KMS-11 (cell line): ENCODE measurements around the gene MRTFB.
"Not testable (repeated sequence)": the region's sequence is repeated elsewhere in the genome, so short reads cannot be mapped to it uniquely, and the experiment has no call there.

Experiments used
- H2AFZ ChIP-seq: fragments of 200-600 bp; sonication (generic); 2 replicates; pipeline ENCODE4 v1.6.1; 2016; ENCODE audit warnings: antibody characterized with exemption, mixed run types, low read depth
- H3K27ac ChIP-seq: fragments of 200-600 bp; sonication (generic); 2 replicates; pipeline ENCODE4 v1.6.1; 2016; ENCODE audit warnings: mild to moderate bottlenecking, mixed run types
- H3K27me3 ChIP-seq: fragments of 200-600 bp; sonication (generic); 2 replicates; pipeline ENCODE4 v1.6.1; 2017; ENCODE audit warnings: mild to moderate bottlenecking, low read depth, mixed run types, moderate library complexity; ENCODE audit not compliant: insufficient read depth
- H3K36me3 ChIP-seq: fragments of 200-600 bp; sonication (generic); 2 replicates; pipeline ENCODE4 v1.6.1; 2017; ENCODE audit warnings: mild to moderate bottlenecking, mixed run types; ENCODE audit not compliant: insufficient read depth
- H3K4me1 ChIP-seq: fragments of 200-600 bp; sonication (generic); 2 replicates; pipeline ENCODE4 v1.6.1; 2016; ENCODE audit warnings: mild to moderate bottlenecking, low read depth, mixed run types; ENCODE audit not compliant: poor library complexity, severe bottlenecking
- H3K4me2 ChIP-seq: fragments of 200-600 bp; sonication (generic); 2 replicates; pipeline ENCODE4 v1.7.0; 2016; ENCODE audit warnings: mild to moderate bottlenecking, mixed run types
- H3K4me3 ChIP-seq: fragments of 200-600 bp; sonication (generic); IDR thresholded peaks from 2 replicates; pipeline ENCODE4 v1.6.1; 2017; ENCODE audit warnings: low read depth, low read length, mixed read lengths; ENCODE audit not compliant: insufficient read depth
- H3K79me2 ChIP-seq: fragments of 200-600 bp; sonication (generic); 2 replicates; pipeline ENCODE4 v1.6.1; 2016; ENCODE audit warnings: low read depth, mixed run types; ENCODE audit not compliant: insufficient read depth
- H3K9ac ChIP-seq: fragments of 200-600 bp; sonication (generic); 2 replicates; pipeline ENCODE4 v1.6.1; 2016; ENCODE audit warnings: mild to moderate bottlenecking, mixed run types
- H4K20me1 ChIP-seq: fragments of 200-600 bp; sonication (generic); 2 replicates; pipeline ENCODE4 v1.6.1; 2016; ENCODE audit warnings: mild to moderate bottlenecking, mixed run types; ENCODE audit not compliant: insufficient read depth
- CTCF ChIP-seq: fragments of 200-600 bp; sonication (generic); conservative IDR thresholded peaks from 2 replicates; pipeline ENCODE4 v1.6.1; 2017; ENCODE audit warnings: low read depth, mild to moderate bottlenecking, antibody characterized with exemption, low read length, moderate library complexity, mixed read lengths

MRTFB gene, protein sequence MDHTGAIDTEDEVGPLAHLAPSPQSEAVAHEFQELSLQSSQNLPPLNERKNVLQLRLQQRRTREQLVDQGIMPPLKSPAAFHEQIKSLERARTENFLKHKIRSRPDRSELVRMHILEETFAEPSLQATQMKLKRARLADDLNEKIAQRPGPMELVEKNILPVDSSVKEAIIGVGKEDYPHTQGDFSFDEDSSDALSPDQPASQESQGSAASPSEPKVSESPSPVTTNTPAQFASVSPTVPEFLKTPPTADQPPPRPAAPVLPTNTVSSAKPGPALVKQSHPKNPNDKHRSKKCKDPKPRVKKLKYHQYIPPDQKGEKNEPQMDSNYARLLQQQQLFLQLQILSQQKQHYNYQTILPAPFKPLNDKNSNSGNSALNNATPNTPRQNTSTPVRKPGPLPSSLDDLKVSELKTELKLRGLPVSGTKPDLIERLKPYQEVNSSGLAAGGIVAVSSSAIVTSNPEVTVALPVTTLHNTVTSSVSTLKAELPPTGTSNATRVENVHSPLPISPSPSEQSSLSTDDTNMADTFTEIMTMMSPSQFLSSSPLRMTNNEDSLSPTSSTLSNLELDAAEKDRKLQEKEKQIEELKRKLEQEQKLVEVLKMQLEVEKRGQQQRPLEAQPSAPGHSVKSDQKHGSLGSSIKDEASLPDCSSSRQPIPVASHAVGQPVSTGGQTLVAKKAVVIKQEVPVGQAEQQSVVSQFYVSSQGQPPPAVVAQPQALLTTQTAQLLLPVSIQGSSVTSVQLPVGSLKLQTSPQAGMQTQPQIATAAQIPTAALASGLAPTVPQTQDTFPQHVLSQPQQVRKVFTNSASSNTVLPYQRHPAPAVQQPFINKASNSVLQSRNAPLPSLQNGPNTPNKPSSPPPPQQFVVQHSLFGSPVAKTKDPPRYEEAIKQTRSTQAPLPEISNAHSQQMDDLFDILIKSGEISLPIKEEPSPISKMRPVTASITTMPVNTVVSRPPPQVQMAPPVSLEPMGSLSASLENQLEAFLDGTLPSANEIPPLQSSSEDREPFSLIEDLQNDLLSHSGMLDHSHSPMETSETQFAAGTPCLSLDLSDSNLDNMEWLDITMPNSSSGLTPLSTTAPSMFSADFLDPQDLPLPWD

DNA sequence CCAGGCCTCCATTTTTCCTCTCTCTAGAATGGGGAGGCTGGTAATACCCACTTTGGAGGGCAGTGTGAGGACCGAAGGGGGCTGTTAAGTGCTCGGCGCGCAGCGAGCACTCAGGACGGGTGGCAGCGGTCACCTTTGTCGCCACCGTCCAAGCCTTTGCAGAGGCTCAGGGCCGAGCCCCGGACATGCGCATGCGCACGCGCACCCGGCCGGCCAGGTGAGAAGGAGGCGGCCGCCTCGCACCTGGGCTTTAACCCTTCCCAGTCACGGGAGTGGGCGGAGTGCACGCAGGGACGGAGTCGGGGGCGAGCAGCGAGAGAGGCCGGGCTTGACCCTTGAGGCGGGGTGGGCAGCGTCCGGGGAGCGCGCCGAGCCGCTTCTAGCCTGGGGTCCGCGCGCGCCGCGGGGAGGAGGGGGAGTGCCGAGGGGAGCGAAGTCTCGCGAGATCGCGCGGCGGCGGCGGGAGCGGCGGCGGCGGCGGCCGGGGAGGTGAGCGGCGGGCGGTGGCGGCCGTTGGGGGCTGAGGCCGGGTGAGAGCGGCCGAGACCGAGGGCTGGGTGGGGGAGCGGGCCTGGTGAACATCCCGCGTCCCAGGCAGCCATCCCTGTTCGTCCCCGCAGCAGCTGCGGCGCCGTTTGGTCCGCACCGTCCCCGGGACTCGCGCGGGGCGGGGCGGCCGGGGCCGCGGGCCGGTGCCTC, at the start of gene MRTFB:
Gene MRTFB, plus strand, starts transcription at position 443 of the 699 bp plus-strand sequence. CDS start 69,288 bp downstream, outside the sequence.
- Histone ChIP-seq H3K4me3 (peak within 1 kb of the TSS; percentile 34), H3K27me3 (no peaks in the 10 kb centered on the region), H3K27ac (peak within 1 kb of the TSS; percentile 9; the same call in 1 of the 2 replicates), H3K36me3 (no peaks in the 10 kb centered on the region), H2AFZ (peak within 1 kb of the TSS; percentile 97), H3K9ac (peak within 1 kb of the TSS; percentile 81), H4K20me1 (no peaks in the 10 kb centered on the region), H3K4me1 (peaks cover 15% of the 10 kb centered on the region), H3K4me2 (peak within 1 kb of the TSS; percentile 92), H3K79me2 (0 out of 2 replicates have a peak, but pooled peaks cover 10% of the 10 kb centered on the region)
- TF ChIP-seq CTCF: no peak

DNA sequence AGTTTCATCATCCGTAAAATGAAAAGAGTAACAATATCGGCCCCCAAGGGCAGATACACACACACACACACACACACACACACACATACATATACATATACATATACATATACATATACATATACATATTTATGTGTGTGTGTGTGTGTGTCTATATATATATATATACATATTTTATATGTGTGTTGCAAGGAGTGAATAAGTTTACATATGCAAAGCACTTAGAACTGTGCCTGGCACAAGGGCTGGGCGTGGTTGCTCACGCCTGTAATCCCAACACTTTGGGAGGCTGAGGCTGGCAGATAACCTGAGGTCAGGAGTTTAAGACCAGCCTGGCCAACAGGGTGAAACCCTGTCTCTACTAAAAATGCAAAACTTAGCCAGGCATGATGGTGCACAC, 47.6 kb upstream of the MRTFB start:
- not testable (repeated sequence) for H4K20me1 ChIP-seq, H3K4me1 ChIP-seq, H3K79me2 ChIP-seq, H3K27me3 ChIP-seq, H3K4me3 ChIP-seq, H3K36me3 ChIP-seq, H2AFZ ChIP-seq, H3K27ac ChIP-seq, H3K4me2 ChIP-seq, H3K9ac ChIP-seq

DNA sequence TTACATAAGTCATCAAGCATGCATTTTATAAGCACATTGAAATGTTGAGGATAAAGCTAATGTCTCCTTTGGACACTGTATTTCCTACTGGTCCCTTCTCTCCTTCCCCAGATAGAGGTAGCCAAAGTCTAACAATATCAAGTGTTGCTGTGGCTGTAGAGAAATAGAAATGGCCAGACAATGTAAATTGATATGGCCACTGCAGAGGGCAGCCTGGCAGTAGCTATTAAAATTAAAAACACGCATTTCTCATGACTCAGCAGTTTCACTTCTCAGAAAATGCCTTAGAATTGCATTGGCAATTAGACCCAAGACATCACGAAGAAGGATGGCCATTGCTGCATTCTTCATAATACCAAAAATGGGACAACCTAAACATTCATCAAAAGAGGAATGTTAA, 46.8 kb upstream of the MRTFB start:
- Histone ChIP-seq H3K79me2 (no peaks in the 10 kb centered on the region), H2AFZ (no peak overlapping the region), H3K4me3 (no peak overlapping the region), H3K9ac (no peak overlapping the region), H3K4me1 (peaks cover 6% of the 10 kb centered on the region), H3K36me3 (no peaks in the 10 kb centered on the region), H3K27me3 (no peaks in the 10 kb centered on the region), H3K4me2 (no peak overlapping the region), H4K20me1 (no peaks in the 10 kb centered on the region), H3K27ac (no peak overlapping the region)
- TF ChIP-seq CTCF: no peak

GRCh38 chr16:14026572-14027285, 44.4 kb upstream of the MRTFB start:
- Histone ChIP-seq H2AFZ (no peak overlapping the region), H3K4me3 (no peak overlapping the region), H3K27me3 (no peaks in the 10 kb centered on the region), H3K4me1 (peaks cover 6% of the 10 kb centered on the region), H3K36me3 (no peaks in the 10 kb centered on the region), H3K27ac (no peak overlapping the region), H3K4me2 (no peak overlapping the region), H3K9ac (no peak overlapping the region), H3K79me2 (no peaks in the 10 kb centered on the region), H4K20me1 (no peaks in the 10 kb centered on the region)
- no peak for TF ChIP-seq CTCF
